H9 (cell line): Measurements from ENCODE around the gene EXOG. TPM values are rescaled to one million over a fixed set of nuclear protein-coding genes. Genes with fewer than 3 reads are reported as not detected.
A peak's percentile ranks its signal among the peaks of the same experiment; 100 is the strongest.

Source experiments
- DNase-seq: peaks from one replicate; pipeline ENCODE4 v3.0.0-alpha.2; 2017
- H2AFZ ChIP-seq: one replicate; pipeline ENCODE4 v1.6.1; 2013; ENCODE audit warnings: mild to moderate bottlenecking, low read length, control low read depth, moderate library complexity
- H2AK5ac ChIP-seq: 2 replicates; pipeline ENCODE4 v1.6.1; 2013; ENCODE audit warnings: low read length, control low read depth, mixed read lengths; ENCODE audit not compliant: insufficient read length
- H2BK120ac ChIP-seq: one replicate; pipeline ENCODE4 v1.6.1; 2013; ENCODE audit warnings: low read depth, mild to moderate bottlenecking, low read length, control low read depth, inconsistent platforms; ENCODE audit not compliant: poor library complexity, severe bottlenecking
- H2BK12ac ChIP-seq: 2 replicates; pipeline ENCODE4 v1.6.1; 2013; ENCODE audit warnings: low read length, control low read depth, mixed read lengths, low read depth; ENCODE audit not compliant: insufficient read length
- H2BK15ac ChIP-seq: 2 replicates; pipeline ENCODE4 v1.6.1; 2013; ENCODE audit warnings: low read depth, low read length, control low read depth
- H2BK20ac ChIP-seq: one replicate; pipeline ENCODE4 v1.6.1; 2013; ENCODE audit warnings: low read depth, mild to moderate bottlenecking, low read length, control low read depth, inconsistent platforms; ENCODE audit not compliant: poor library complexity, severe bottlenecking
- H2BK5ac ChIP-seq: 2 replicates; pipeline ENCODE4 v1.6.1; 2013; ENCODE audit warnings: low read length, control low read depth, mixed read lengths; ENCODE audit not compliant: insufficient read length
- H3K14ac ChIP-seq: 2 replicates; pipeline ENCODE4 v1.6.1; 2013; ENCODE audit warnings: low read length, control low read depth; ENCODE audit not compliant: insufficient read depth
- H3K18ac ChIP-seq: 2 replicates; pipeline ENCODE4 v1.6.1; 2013; ENCODE audit warnings: low read depth, mild to moderate bottlenecking, mixed read lengths, low read length, control low read depth; ENCODE audit not compliant: insufficient read length
- H3K23ac ChIP-seq: 2 replicates; pipeline ENCODE4 v1.6.1; 2013; ENCODE audit warnings: low read length, control low read depth, mixed read lengths, low read depth; ENCODE audit not compliant: insufficient read length
- H3K23me2 ChIP-seq: 2 replicates; pipeline ENCODE4 v1.6.1; 2013; ENCODE audit warnings: low read depth, mild to moderate bottlenecking, mixed read lengths, low read length, control low read depth; ENCODE audit not compliant: insufficient read length, poor library complexity, severe bottlenecking
- H3K27ac ChIP-seq: 2 replicates; pipeline ENCODE4 v1.5.1; 2013; ENCODE audit warnings: low read length, control low read depth, mixed read lengths, low read depth; ENCODE audit not compliant: insufficient read length
- H3K27me3 ChIP-seq: 2 replicates; pipeline ENCODE4 v1.6.1; 2013; ENCODE audit warnings: low read length, control low read depth, inconsistent platforms; ENCODE audit not compliant: insufficient read depth
- H3K4ac ChIP-seq: 2 replicates; pipeline ENCODE4 v1.6.1; 2013; ENCODE audit warnings: low read depth, mild to moderate bottlenecking, control low read depth, inconsistent platforms, low read length, moderate library complexity
- H3K4me1 ChIP-seq: 2 replicates; pipeline ENCODE4 v1.6.1; 2013; ENCODE audit warnings: low read length, control low read depth, inconsistent platforms; ENCODE audit not compliant: insufficient read depth
- H3K4me2 ChIP-seq: 2 replicates; pipeline ENCODE4 v1.6.1; 2013; ENCODE audit warnings: low read length, control low read depth, mixed read lengths; ENCODE audit not compliant: insufficient read length, insufficient read depth
- H3K56ac ChIP-seq: 2 replicates; pipeline ENCODE4 v1.6.1; 2013; ENCODE audit warnings: low read depth, mild to moderate bottlenecking, mixed read lengths, low read length, control low read depth; ENCODE audit not compliant: insufficient read length
- H3K79me1 ChIP-seq: 2 replicates; pipeline ENCODE4 v1.6.1; 2013; ENCODE audit warnings: low read depth, mild to moderate bottlenecking, moderate library complexity, low read length, control low read depth, inconsistent platforms; ENCODE audit not compliant: insufficient read depth, poor library complexity, severe bottlenecking
- H3K79me2 ChIP-seq: 2 replicates; pipeline ENCODE4 v1.6.1; 2013; ENCODE audit warnings: low read length, control low read depth, inconsistent platforms; ENCODE audit not compliant: insufficient read depth
- H3K9ac ChIP-seq: 2 replicates; pipeline ENCODE4 v1.6.1; 2013; ENCODE audit warnings: low read length, control low read depth, mixed read lengths; ENCODE audit not compliant: insufficient read length; ENCODE audit errors: extremely low read depth
- H3K9me3 ChIP-seq: one replicate; pipeline ENCODE4 v1.6.1; 2013; ENCODE audit warnings: low read depth, low read length, inconsistent platforms; ENCODE audit not compliant: control insufficient read depth
- H3T11ph ChIP-seq: one replicate; pipeline ENCODE4 v1.6.1; 2013; ENCODE audit warnings: mild to moderate bottlenecking, low read length, control low read depth, inconsistent platforms
- H4K20me1 ChIP-seq: one replicate; pipeline ENCODE4 v1.6.1; 2013; ENCODE audit not compliant: control insufficient read depth, insufficient read length, insufficient read depth
- H4K5ac ChIP-seq: 2 replicates; pipeline ENCODE4 v1.6.1; 2013; ENCODE audit warnings: low read depth, mild to moderate bottlenecking, mixed read lengths, low read length, control low read depth; ENCODE audit not compliant: insufficient read length
- H4K8ac ChIP-seq: replicated peaks from 2 replicates; pipeline ENCODE4 v1.6.1; 2013; ENCODE audit warnings: low read length, control low read depth, mixed read lengths, low read depth; ENCODE audit not compliant: insufficient read length
- H4K91ac ChIP-seq: 2 replicates; pipeline ENCODE4 v1.6.1; 2013; ENCODE audit warnings: low read depth, mild to moderate bottlenecking, moderate library complexity, mixed read lengths, low read length, control low read depth; ENCODE audit not compliant: insufficient read length
- H3K27ac Mint-ChIP-seq, 3 experiments: 2 replicates in 2 of 3; 3 replicates in 1 of 3; pipeline ENCODE4 v1.8.0; 2020 to 2021; ENCODE audit warnings: mixed read lengths in 3 of 3, mild to moderate bottlenecking in 1 of 3, moderate library complexity in 1 of 3
- H3K27me3 Mint-ChIP-seq: 2 replicates; pipeline ENCODE4 v1.8.0; 2021; ENCODE audit warnings: low read depth, mild to moderate bottlenecking, moderate library complexity, mixed read lengths
- H3K36me3 Mint-ChIP-seq, 3 experiments: 2 replicates in 2 of 3; 3 replicates in 1 of 3; pipeline ENCODE4 v1.8.0; 2020 to 2021; ENCODE audit warnings: low read depth in 3 of 3, mixed read lengths in 3 of 3; ENCODE audit not compliant: insufficient read depth in 1 of 3
- H3K4me1 Mint-ChIP-seq, 2 experiments: 2 replicates each; pipeline ENCODE4 v1.8.0; 2020; ENCODE audit warnings: mixed read lengths in 2 of 2
- H3K4me3 Mint-ChIP-seq, 2 experiments: 2 replicates in 1 of 2; 3 replicates in 1 of 2; pipeline ENCODE4 v1.8.0; 2020 to 2021; ENCODE audit warnings: mild to moderate bottlenecking in 2 of 2, mixed read lengths in 2 of 2, moderate library complexity in 1 of 2
- H3K9me3 Mint-ChIP-seq, 2 experiments: 2 replicates in 1 of 2; 3 replicates in 1 of 2; pipeline ENCODE4 v1.8.0; 2020; ENCODE audit warnings: mild to moderate bottlenecking in 2 of 2, mixed read lengths in 2 of 2, moderate library complexity in 1 of 2
- CTCF ChIP-seq: fragments of 200-600 bp; sonication (generic); conservative IDR thresholded peaks from 3 replicates; pipeline ENCODE4 v1.8.0; 2021; ENCODE audit warnings: antibody characterized with exemption, mild to moderate bottlenecking
- WGBS: extraction: QIAGEN DNeasy Blood & Tissue Kit; methylation state at CpG from one replicate; pipeline ENCODE4 v1.1.7; 2013; ENCODE audit warnings: missing lambda C conversion rate, low lambda C conversion rate, mixed read lengths; ENCODE audit not compliant: insufficient read length; ENCODE audit errors: extremely low coverage; 5-methylcytosine and 5-hydroxymethylcytosine counted together
- total RNA-seq: library from RNA; stranded (reverse); gene quantifications from 2 replicates; pipeline ENCODE4 v1.2.1, GENCODE V29; 2021

The EXOG gene
- total RNA-seq, 1 experiment from 2014 or later, result 14.1 TPM

GRCh38 chr3:38542401-38543298, 46.5 kb downstream of the EXOG start:
- DNase-seq, result no peak
- Histone ChIP-seq H3K27ac (no peak overlapping the region), H2BK20ac (no peak overlapping the region), H3K23me2 (no peaks in the 10 kb centered on the region), H3K56ac (no peak overlapping the region), H2AFZ (no peak overlapping the region), H4K5ac (no peak overlapping the region), H3K4me1 (no peaks in the 10 kb centered on the region), H3K4ac (no peak overlapping the region), H2AK5ac (no peak overlapping the region), H2BK5ac (no peak overlapping the region), H3K79me1 (no peaks in the 10 kb centered on the region), H3K79me2 (no peaks in the 10 kb centered on the region), H3K18ac (no peak overlapping the region), H3K14ac (no peak overlapping the region), H3K9ac (no peak overlapping the region), H3K9me3 (no peaks in the 10 kb centered on the region), H4K91ac (no peak overlapping the region), H2BK15ac (no peak overlapping the region), H3T11ph (no peak overlapping the region), H3K27me3 (no peaks in the 10 kb centered on the region), H2BK12ac (no peak overlapping the region), H4K20me1 (no peaks in the 10 kb centered on the region), H4K8ac (no peak overlapping the region), H2BK120ac (no peak overlapping the region), H3K4me2 (no peak overlapping the region), H3K23ac (no peak overlapping the region)
- no peaks in the 10 kb centered on the region for H3K36me3 Mint-ChIP-seq
- WGBS, result no CpG with 5 or more reads among the region's 16 CpGs
- no peak overlapping the region for H3K4me3 Mint-ChIP-seq
- peaks cover 2% of the 10 kb centered on the region for H3K27me3 Mint-ChIP-seq
- no peak for TF ChIP-seq CTCF
- H3K4me1 Mint-ChIP-seq, result peaks cover 17 to 29% of the 10 kb centered on the region in 2 experiments
- 0 out of 7 replicates have a peak overlapping the region, but pooled peaks of 1 of the 3 experiments have one; percentile 4 for H3K27ac Mint-ChIP-seq
- H3K9me3 Mint-ChIP-seq, result no peaks in the 10 kb centered on the region
